Osteocyte (in vitro differentiated cells): ENCODE data around the gene FAAH2. TPM values are rescaled to one million over a fixed set of nuclear protein-coding genes. Genes with fewer than 3 reads are reported as not detected.

Experiments
- DNase-seq: peaks from one replicate; pipeline ENCODE4 v3.0.0; 2021; ENCODE audit warnings: mixed read lengths; ENCODE audit not compliant: unreplicated experiment; ENCODE audit errors: extremely low spot score
- H3K27ac Mint-ChIP-seq: one replicate; pipeline ENCODE4 v1.8.0; 2021; ENCODE audit warnings: mild to moderate bottlenecking, mixed read lengths; ENCODE audit not compliant: unreplicated experiment
- H3K27me3 Mint-ChIP-seq: one replicate; pipeline ENCODE4 v1.8.0; 2021; ENCODE audit warnings: mixed read lengths; ENCODE audit not compliant: unreplicated experiment
- H3K36me3 Mint-ChIP-seq: one replicate; pipeline ENCODE4 v1.8.0; 2021; ENCODE audit warnings: mixed read lengths; ENCODE audit not compliant: unreplicated experiment
- H3K4me1 Mint-ChIP-seq: one replicate; pipeline ENCODE4 v1.8.0; 2021; ENCODE audit warnings: mixed read lengths; ENCODE audit not compliant: unreplicated experiment
- H3K4me3 Mint-ChIP-seq: one replicate; pipeline ENCODE4 v1.8.0; 2021; ENCODE audit warnings: mild to moderate bottlenecking, moderate library complexity, mixed read lengths; ENCODE audit not compliant: unreplicated experiment
- H3K9me3 Mint-ChIP-seq: one replicate; pipeline ENCODE4 v1.8.0; 2021; ENCODE audit warnings: mixed read lengths; ENCODE audit not compliant: unreplicated experiment
- total RNA-seq: library from RNA; stranded (reverse); gene quantifications from 2 replicates; pipeline ENCODE4 v1.2.1, GENCODE V29; 2021
- TF ChIP-seq, protein P1 (sequence below): fragments of 200-600 bp; sonication (generic); IDR thresholded peaks from 2 replicates; pipeline ENCODE4 v1.5.0; 2021; ENCODE audit warnings: antibody characterized with exemption, mild to moderate bottlenecking, moderate library complexity

Gene FAAH2
- total RNA-seq, 1 donor from 2014 or later, result 0.30 TPM

DNA sequence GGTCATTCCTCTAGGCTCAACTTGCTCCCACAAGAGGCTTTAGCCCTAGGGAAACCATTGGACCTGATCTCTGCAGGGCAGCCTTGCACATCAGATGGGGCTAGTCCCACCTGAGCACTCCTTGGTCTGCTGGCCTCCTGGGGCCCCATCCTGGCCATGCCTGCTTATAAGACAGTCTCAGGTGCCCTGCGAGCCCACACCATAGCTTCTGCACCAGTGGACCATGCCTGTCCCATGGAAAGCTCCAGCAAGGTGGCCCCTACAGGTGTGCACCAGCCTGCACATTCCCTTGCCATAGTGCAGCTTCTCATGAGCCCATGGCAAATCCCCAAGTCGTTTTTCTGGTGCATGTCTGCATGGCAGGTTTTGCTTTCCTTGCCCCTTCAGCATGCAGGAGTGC lies 19.6 kb upstream of the FAAH2 start:
- DNase-seq, result peak; percentile 77
- no peaks in the 10 kb centered on the region for H3K4me1 Mint-ChIP-seq
- H3K27me3 Mint-ChIP-seq, result no peaks in the 10 kb centered on the region
- TF ChIP-seq, protein P1, sequence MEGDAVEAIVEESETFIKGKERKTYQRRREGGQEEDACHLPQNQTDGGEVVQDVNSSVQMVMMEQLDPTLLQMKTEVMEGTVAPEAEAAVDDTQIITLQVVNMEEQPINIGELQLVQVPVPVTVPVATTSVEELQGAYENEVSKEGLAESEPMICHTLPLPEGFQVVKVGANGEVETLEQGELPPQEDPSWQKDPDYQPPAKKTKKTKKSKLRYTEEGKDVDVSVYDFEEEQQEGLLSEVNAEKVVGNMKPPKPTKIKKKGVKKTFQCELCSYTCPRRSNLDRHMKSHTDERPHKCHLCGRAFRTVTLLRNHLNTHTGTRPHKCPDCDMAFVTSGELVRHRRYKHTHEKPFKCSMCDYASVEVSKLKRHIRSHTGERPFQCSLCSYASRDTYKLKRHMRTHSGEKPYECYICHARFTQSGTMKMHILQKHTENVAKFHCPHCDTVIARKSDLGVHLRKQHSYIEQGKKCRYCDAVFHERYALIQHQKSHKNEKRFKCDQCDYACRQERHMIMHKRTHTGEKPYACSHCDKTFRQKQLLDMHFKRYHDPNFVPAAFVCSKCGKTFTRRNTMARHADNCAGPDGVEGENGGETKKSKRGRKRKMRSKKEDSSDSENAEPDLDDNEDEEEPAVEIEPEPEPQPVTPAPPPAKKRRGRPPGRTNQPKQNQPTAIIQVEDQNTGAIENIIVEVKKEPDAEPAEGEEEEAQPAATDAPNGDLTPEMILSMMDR, result no peak
- peaks cover 36% of the 10 kb centered on the region for H3K9me3 Mint-ChIP-seq
- H3K27ac Mint-ChIP-seq, result no peak overlapping the region
- no peaks in the 10 kb centered on the region for H3K36me3 Mint-ChIP-seq
- no peak overlapping the region for H3K4me3 Mint-ChIP-seq

DNA sequence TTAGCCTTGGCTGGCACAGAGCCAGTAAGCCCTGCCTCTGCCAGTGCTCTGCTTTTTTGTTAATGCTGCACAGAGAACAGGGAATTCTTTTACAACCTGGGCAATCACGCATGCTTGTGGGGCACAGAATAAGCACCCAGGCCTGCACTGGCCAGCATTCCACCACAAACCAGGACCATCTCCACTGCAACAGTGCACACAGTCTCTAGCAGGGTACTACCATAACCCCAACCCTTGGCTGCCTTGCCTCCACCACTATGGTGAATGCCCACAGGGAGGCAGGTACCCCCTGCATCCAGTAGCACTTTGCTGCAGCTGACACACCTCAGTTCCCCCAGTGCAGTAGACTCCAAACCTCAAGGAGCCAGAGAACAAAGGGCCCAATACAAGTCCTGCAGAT lies 19.2 kb upstream of the FAAH2 start:
- Mint-ChIP-seq H3K27ac (no peak overlapping the region), H3K4me3 (no peak overlapping the region), H3K27me3 (no peaks in the 10 kb centered on the region), H3K36me3 (no peaks in the 10 kb centered on the region), H3K4me1 (no peaks in the 10 kb centered on the region), H3K9me3 (peaks cover 33% of the 10 kb centered on the region)
- no peak for DNase-seq
- TF ChIP-seq, protein P1, result no peak

DNA sequence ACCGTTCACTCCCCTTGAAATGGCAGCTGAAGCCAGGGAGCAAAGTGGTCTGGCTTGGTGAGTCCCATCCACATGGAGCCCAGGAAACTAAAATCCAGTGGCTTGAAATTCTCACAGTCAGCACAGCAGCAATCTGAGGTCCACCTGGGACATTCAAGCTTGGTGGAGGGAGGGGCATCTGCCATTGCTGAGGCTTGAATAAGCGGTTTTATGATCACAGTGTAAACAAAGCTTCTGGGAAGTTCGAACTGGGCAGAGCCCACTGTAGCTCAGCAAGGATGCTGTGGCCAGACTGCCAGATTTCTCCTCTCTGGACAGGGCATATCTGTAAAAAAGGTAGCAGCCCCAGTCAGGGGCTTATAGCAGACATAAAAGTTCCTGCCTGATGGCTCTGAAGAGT lies 15.5 kb upstream of the FAAH2 start:
- Mint-ChIP-seq H3K36me3 (no peaks in the 10 kb centered on the region), H3K9me3 (peaks cover 22% of the 10 kb centered on the region), H3K4me3 (no peak overlapping the region), H3K27me3 (no peaks in the 10 kb centered on the region), H3K27ac (no peak overlapping the region), H3K4me1 (no peaks in the 10 kb centered on the region)
- TF ChIP-seq, protein P1, result no peak
- no peak for DNase-seq

DNA sequence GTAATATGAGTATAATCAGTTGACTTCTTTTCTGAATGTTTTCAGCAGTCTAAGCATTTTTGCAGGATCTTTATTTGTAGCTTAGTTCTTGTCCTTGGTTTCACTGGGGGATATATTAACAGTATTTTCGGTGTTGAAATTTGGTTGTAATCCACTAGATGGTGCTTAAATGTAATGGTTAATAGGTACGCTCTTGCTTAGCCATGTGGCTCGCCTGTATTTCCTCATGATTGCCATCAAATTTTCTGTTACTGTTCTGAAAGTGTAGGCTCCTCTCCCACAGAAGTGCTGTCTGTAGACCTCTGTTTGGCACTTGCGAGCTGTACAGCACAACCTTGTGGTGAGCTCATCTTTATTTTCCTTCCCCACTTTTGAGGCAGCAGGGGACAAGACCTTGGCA lies 3.9 kb upstream of the FAAH2 start:
- Mint-ChIP-seq H3K27ac (no peak overlapping the region), H3K4me1 (no peaks in the 10 kb centered on the region), H3K27me3 (no peaks in the 10 kb centered on the region), H3K9me3 (peaks cover 56% of the 10 kb centered on the region), H3K36me3 (no peaks in the 10 kb centered on the region), H3K4me3 (no peak overlapping the region)
- TF ChIP-seq, protein P1, result no peak
- no peak for DNase-seq

DNA sequence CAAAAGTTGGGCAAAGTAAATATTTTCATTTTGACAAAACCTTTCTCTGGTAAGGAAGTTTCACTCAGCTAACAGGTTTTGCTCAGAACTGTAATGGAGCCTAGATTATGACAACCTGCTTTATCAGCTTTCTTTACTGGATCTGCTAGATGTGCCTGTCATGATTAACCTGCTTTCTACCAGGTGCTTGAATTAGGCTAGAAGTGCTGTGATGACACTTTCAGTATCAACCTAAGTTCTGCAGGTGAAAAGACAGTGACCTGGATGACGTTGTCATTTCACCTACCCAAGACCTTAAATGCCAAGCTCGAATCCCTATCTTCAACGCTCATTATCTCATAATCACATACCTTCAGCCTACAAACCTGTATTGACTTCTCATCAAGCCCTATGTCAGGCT lies 1.5 kb upstream of the FAAH2 start:
- H3K27me3 Mint-ChIP-seq, result no peaks in the 10 kb centered on the region
- no peak overlapping the region for H3K4me3 Mint-ChIP-seq
- TF ChIP-seq, protein P1, result no peak
- H3K4me1 Mint-ChIP-seq, result no peaks in the 10 kb centered on the region
- H3K27ac Mint-ChIP-seq, result no peak overlapping the region
- no peaks in the 10 kb centered on the region for H3K36me3 Mint-ChIP-seq
- peaks cover 56% of the 10 kb centered on the region for H3K9me3 Mint-ChIP-seq
- no peak for DNase-seq
